Gastrocnemius medialis (tissue), 4 donors: ENCODE data around the gene MCF2L2.

Source experiments
- POLR2A ChIP-seq, 2 donors: fragments of 450-650 bp; IDR thresholded peaks; one replicate each; pipeline ENCODE4 v1.6.1; 2017; ENCODE audit warnings: antibody characterized with exemption in 2 of 2, mild to moderate bottlenecking in 2 of 2, moderate library complexity in 2 of 2
- TF ChIP-seq, protein P1 (sequence below), 5 experiments: fragments of 450-650 bp in 3 of 5; fragments of 200-600 bp in 2 of 5; sonication (generic) in 2 of 5; IDR thresholded peaks in 4 of 5; conservative IDR thresholded peaks in 1 of 5; 1 replicate in 4 of 5; 2 replicates in 1 of 5; pipeline ENCODE4 v1.5.1; 2016 to 2019; ENCODE audit warnings: antibody characterized with exemption in 5 of 5, mild to moderate bottlenecking in 3 of 5, moderate library complexity in 3 of 5

DNA sequence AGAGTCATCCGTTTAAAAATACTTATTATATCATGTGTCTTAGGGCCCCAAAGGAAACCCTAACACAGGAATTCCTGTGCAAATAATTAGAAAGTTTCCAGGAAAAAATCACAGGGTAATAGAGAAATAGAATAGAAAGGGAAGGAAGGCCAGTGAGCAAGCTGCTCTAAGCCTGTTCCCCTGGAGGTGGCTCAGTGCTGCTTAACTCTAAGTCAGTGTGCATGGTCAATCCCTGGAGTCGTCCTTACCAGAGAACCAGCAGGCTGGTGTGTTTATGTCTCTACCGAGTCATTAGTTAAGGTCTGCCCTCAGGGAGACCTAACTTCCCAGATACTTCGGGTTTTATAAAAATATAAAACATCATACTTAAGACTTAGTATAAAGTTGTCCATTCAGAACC is 21.0 kb upstream of the MCF2L2 start:
- peak in 1 of 2 donors; percentile 9 for TF ChIP-seq POLR2A (IDR thresholded peaks at IDR 0.05)
- TF ChIP-seq, protein P1, sequence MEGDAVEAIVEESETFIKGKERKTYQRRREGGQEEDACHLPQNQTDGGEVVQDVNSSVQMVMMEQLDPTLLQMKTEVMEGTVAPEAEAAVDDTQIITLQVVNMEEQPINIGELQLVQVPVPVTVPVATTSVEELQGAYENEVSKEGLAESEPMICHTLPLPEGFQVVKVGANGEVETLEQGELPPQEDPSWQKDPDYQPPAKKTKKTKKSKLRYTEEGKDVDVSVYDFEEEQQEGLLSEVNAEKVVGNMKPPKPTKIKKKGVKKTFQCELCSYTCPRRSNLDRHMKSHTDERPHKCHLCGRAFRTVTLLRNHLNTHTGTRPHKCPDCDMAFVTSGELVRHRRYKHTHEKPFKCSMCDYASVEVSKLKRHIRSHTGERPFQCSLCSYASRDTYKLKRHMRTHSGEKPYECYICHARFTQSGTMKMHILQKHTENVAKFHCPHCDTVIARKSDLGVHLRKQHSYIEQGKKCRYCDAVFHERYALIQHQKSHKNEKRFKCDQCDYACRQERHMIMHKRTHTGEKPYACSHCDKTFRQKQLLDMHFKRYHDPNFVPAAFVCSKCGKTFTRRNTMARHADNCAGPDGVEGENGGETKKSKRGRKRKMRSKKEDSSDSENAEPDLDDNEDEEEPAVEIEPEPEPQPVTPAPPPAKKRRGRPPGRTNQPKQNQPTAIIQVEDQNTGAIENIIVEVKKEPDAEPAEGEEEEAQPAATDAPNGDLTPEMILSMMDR (IDR thresholded peaks at IDR 0.05 in 4 of 5, conservative IDR thresholded peaks at IDR 0.05 in 1 of 5): peak in 2 of 5 experiments; percentile 13 to 33
